GM19238 (cell line): ENCODE data around the gene VIPR2.

ENCODE experiments used
- DNase-seq: peaks from one replicate; pipeline ENCODE4 v3.0.0; 2011; ENCODE audit warnings: low spot score; ENCODE audit not compliant: insufficient read length

The VIPR2 gene

GRCh38 chr7:159121068-159121467 lies 23.6 kb downstream of the VIPR2 start:
- no peak for DNase-seq

GRCh38 chr7:159120540-159120919 lies 24.1 kb downstream of the VIPR2 start:
- DNase-seq = no peak

DNA sequence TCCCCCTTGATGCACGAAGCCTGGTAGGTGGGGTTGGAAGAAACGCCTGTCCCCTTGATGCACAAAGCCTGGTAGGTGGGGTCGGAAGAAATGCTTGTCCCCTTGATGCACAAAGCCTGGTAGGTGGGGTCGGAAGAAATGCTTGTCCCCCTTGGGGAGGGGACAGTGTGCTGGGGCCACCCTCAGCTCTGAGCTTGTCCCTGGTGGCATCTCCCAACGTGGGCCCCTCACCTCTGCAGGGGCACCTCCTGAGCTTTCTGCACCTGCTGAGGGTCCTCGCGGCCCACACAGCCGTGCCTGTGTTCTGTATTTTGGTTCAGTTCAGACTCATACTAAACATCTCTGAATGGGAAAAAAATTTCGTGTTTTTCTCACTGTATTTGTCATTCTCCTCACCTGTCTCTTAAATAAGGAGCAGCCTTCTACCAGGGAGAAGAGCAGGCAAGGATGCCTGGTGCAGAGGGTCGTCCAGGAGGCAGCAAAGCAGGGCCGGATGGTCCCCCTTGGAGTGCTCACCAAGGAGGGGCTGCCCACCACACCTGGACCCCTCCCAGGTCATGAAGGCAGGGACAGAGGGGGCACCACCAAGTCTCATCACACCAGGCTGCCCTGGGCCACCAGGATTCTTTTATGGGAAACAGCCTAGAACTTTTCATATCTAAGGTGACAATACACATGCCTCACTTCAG lies 24.7 kb downstream of the VIPR2 start:
- DNase-seq = no peak

DNA sequence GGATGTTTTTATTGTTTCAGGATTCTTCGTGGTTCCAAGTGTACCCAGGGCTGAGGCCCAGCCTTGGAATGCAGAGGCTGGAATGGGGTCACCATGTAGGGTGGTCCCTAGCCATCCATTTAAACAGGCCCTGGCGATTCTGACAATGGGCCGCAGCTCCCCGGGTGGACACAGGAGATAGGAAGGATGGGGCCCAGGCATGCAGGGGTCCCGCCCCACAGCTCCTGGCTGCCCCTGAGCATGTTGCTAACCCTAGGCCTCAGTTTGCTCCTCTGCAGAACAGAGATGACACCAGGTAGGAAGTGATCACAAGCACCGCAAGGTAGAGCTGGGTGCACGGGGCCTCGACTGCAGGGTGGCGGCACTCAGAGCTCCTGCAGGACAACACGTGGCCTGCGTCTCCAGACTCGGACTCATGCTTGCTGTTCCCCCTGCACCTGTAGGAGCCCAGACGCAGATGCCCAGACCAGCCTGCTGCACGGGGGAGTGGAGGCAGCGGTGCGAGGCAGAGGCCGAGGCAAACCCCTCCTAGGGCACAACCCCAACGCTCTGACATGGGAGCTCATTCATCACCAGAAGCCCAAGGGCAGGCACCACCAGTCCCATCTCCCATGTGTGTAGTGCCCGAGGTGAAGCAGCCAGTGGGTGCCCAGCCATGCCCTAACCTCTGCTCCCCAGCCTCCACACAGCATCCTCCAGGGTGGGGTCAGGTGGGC lies 25.5 kb downstream of the VIPR2 start:
- DNase-seq = no peak

- DNase-seq = no peak
Measured at GRCh38 chr7:159118623-159119022, 26.0 kb downstream of the VIPR2 start.

DNA sequence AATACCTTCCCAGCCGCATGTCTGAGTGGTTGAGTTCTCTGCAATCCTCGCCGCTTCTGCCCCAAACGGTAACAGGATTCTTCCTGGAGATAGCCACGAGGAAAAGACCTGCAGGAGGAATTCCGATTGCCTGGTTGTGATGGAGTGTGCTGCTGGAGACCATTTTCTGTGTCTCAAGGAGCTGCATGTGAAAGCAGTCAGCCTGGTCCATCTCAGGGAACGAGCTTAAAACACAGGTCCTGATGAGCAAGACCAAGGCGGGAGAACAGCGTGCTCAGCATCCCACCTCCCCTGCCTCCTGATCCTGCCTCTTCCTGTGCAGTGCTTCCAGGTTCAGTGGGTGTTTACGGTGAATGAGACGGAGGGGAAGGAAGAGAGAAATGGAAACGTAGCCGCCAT lies 26.5 kb downstream of the VIPR2 start:
- no peak for DNase-seq

- no peak for DNase-seq
Measured at GRCh38 chr7:159117366-159118196, 27.1 kb downstream of the VIPR2 start.

GRCh38 chr7:159116581-159117339 lies 27.9 kb downstream of the VIPR2 start:
- no peak for DNase-seq

- DNase-seq = no peak
Measured at GRCh38 chr7:159115601-159116501, 28.8 kb downstream of the VIPR2 start.

DNA sequence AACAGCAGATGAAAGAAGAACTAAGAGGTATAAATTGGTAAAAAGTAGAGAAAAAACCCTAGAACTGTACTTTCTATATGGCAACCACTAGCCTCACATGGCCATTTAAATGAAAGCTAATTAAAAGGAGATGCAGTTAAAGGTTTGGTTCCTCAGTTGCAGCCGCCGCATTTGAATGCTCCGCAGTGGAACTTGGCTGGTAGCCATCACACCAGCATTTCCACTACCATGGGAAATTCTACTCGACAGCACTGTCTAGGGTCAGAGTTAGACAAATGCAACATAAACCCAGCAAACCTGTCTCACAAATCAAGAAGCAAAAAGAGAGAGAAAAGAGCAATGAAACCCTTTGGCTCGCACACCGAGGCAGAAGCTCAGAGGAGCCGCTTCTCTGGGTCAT lies 29.7 kb downstream of the VIPR2 start:
- DNase-seq = no peak

GRCh38 chr7:159114096-159114495 lies 30.6 kb downstream of the VIPR2 start:
- DNase-seq = no peak

- DNase-seq = no peak
Measured at GRCh38 chr7:159113056-159113455, 31.6 kb downstream of the VIPR2 start.

- DNase-seq = no peak
Measured at GRCh38 chr7:159112136-159113011, 32.3 kb downstream of the VIPR2 start.

- no peak for DNase-seq
Measured at GRCh38 chr7:159109653-159110035, 35.0 kb downstream of the VIPR2 start.

- no peak for DNase-seq
Measured at GRCh38 chr7:159108941-159109652, 35.6 kb downstream of the VIPR2 start.

GRCh38 chr7:159108491-159108890 lies 36.2 kb downstream of the VIPR2 start:
- no peak for DNase-seq

DNA sequence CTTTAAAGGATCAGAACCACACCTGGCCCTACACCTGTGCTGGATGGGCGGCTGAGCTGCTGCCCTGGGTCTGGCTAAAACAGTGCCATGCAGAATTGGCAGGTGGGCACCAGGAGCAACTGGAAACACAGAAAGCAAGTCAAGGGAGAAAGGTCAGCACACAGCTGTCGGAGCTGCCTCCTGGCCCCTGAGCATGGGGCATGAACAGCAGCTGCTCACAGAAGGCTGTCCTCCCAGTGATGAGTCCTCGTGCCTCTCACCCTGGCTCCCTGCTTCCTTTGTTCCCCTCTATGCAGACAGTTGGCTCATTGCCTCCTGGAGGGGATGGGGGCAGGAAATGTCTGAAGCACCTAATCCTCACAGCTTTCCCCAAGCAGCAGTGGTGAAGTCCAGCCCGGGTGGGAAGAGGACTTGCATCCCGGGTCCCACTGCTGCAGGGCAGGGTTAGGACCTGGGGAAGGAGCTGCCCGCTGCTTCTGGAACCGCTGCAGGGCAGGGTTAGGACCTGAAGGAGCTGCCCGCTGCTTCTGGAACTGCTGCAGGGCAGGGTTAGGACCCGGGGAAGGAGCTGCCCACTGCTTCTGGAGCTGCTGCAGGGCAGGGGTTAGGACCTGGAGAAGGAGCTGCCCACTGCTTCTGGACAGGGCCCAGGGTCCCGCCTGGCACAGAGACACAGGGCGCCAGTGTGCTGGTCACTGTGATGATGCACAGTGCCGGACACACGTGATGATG lies 37.3 kb downstream of the VIPR2 start:
- no peak for DNase-seq
